Ureter (tissue), 1 donor: Measurements from ENCODE around the gene ANGEL2. TPM values are rescaled to one million over a fixed set of nuclear protein-coding genes. Genes with fewer than 3 reads are reported as not detected.
"Not testable (repeated sequence)": the region's sequence is repeated elsewhere in the genome, so short reads cannot be mapped to it uniquely, and the experiment has no call there.

Experiments used
- DNase-seq: peaks from one replicate; pipeline ENCODE4 v3.0.0-alpha.2; 2020; ENCODE audit warnings: low spot score
- total RNA-seq: library from RNA; stranded (reverse); gene quantifications from one replicate; pipeline ENCODE4 v1.2.4, GENCODE V29; 2023
- donor health status: DM: yes; HTN: yes; CAD: no.

Gene ANGEL2
- total RNA-seq, 1 donor from 2014 or later, result 43.9 TPM

DNA sequence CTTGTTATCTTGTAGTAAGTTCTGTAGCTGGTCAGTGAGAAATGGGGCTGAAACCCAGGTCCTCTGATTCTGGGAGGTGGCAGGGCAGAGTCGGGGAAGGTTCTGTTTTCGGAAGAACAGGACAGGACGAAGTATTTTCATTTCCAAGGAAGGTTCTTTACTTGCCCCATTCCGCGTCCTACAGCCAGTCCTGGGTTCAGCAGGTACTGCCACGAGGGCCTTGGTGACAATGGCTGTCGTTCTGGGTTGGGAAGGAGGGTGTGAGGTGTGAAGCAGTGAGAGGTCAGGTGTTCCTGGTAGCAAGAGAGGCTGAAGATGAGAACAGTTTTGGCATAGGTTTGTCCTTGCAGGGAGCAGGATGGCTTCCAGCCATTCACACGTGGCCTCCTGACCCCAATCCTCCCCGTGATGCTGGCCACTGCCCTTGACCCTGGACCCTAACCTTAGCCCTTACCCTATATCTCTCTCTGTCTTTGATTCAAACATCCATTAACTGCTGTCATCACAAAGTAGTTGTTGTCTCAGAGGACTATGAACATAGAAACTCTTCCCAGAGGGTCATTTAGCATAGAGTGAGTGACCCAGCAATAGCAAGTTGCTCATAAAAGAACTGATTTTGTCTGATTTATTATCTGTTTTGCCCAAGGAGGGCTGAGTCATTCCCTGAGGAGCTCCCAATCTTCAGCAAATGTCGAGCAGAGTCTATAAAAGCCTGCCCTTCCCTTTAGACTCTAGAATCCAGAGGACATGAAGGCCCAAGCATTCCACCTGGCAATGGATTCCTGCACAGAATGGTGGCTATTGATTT lies 40.4 kb downstream of the ANGEL2 start:
- DNase-seq, result no peak

DNA sequence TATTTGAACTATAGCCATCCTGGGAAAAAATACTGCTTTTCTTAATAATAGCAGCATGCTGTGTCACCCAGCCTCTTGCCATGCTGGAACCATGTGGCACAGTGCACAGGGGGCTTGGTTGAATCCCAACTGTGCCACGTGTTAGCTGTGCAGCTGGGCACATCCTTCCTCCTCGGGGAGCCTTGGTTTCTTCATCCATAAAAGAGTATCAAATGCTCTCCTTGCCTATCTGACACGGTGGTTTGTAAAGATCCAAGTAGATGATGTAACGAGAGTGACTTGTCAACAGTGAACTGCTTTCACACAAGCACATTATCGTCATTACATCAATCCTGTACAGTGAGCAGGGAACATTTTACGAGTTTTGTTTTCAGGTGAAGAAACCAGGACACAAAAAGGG lies 41.0 kb downstream of the ANGEL2 start:
- DNase-seq, result no peak

DNA sequence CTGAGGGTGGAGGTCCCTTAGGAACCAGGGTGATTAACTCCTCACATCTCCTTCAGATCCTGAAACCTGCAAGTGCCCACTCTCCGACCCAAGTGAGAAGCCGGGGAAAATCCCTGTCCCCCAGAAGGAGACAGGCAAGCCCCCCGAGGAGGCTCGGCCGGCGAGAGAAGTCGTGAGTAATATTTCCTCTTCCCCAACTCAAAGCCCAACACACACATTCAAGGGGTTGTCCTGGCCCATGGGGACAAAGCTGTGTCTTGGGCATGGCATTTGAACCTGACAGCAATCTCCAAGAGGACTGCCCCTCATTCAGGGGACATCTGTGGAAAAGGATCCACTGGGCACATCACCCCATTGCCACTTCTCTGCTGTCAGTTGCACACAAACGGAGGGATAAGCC lies 41.8 kb downstream of the ANGEL2 start:
- DNase-seq, result no peak

DNA sequence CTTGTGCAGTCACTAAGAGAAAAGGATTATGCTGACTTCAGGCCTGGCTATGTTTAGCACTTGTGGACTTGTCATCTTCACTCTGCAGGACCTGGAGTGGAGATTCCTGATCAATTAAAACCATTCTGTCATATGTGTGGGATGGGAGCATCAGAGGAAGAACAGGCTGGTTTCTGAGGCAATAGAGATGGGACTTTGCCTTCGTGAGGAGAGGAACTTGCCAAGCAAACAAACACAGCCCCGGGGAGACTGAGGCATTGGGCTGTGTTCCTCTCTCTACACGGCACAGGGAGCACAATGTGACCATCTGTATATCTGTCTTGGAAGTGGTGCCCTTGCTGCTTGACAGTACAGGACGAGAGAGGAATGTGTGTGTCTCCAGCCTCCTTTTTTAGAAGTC lies 42.2 kb downstream of the ANGEL2 start:
- DNase-seq, result no peak

DNA sequence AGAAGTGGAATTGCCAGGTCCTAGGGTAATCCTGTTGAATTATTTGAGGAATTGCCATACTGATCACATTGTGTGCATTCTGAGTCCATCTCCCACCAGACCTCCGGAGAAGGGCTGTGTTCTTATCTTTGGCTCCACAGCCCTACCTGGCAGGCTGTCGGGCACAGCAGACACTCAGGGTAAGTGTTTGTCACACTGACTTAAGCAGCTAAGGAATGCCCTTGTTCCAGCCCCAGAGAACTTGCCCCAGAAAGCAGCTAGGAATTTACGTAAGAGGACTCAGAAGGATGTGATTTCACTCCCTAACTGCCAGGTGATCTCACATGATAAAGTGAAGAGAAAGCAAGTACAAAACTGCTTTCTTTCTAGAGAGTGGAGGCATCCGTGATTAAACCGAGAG lies 44.4 kb downstream of the ANGEL2 start:
- DNase-seq, result no peak

DNA sequence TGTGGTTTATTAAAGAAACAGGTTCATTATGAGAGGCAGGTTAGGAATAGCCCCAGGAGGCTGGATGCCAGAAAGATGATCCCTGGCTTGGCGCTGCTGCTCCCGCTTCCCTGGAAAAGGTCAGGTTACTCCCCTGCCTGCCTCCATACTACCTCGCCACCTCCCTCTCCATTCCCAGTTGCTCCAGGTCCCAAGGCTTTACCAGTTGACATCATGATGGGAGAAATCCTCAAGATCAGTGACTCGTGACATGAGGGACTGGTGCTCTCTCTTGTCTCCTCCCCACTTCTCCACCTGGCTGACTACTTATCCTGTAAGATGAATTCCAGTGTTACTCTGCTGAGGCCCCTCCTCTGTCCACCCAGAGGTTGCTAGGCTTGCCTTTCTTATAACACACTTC lies 45.6 kb downstream of the ANGEL2 start:
- no peak for DNase-seq

DNA sequence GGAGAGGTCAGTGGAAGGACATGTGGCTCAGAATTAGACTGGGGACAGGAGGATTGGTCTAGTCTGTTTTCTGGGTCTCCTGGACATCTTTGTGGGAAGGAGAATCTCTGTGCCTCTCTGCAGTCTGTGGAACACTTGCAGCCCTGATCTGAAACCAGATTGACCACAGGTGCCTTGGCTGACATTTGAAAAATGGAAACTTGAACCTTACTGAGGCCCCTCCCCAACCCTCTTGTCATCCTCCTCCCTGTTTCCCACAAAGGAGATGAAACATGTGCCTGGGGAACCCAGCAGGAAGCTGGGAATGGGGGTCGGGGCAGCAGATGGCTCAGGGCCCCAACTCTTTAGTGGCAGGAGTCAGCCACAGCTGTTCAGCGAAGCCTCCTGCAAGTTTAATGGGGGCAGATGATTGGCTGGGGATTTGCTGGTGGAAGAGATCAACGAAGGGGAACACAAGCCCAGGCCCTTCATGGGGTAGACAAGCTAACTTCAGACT lies 47.3 kb downstream of the ANGEL2 start:
- no peak for DNase-seq

DNA sequence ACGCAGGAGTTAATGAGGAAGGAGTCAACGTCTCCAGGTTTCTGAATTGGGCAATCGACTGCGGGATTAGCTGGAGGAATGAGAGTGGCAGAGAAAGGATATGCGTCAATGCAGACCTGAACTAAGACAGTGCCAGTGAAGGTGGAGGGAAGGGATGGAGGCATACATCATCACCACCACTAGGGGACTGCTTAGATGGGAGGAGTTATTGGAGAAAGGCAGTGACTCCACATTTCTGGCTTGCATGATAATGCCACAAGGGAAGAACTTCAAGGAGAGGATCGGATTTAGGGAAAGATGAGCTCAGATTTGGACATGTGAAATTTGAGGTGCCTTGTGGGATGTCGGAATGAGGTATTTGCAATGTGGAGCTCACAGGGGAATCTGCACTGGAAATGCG lies 47.9 kb downstream of the ANGEL2 start:
- DNase-seq, result no peak

DNA sequence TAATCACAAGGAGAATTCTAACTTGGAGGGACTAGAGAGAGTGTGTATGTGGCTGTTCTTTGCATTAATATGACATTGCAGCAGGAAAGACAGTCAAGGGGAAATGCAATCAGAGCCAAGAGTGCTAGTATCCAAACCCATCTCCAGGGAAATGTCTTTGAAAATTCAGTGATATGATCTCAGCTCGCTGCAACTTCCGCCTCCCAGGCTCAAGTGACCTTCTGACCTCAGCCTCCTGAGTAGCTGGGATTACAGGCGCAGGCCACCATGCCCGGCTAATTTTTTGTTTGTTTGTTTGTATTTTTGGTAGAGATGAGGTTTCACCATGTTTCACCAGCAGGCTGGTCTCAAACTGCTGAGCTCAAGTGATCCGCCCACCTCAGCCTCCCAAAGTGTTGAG lies 49.1 kb downstream of the ANGEL2 start:
- DNase-seq, result no peak

DNA sequence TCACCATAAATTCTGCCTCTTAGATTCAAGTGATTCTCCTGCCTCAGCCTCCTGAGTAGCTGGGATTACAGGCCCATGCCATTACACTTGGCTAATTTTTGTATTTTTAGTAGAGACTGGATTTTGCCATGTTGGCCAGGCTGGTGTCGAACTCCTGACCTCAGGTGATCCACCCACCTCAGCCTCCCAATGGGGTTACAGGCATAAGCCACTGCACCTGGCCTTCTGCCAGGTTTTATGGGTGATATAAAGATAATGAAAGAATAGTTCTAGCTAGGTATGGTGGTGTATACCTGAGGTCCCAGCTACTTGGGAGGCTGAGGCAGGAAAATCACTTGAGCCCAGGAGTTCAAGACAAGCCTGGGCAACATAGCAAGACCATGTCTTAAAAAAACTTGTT lies 50.7 kb downstream of the ANGEL2 start:
- not testable (repeated sequence) for DNase-seq

DNA sequence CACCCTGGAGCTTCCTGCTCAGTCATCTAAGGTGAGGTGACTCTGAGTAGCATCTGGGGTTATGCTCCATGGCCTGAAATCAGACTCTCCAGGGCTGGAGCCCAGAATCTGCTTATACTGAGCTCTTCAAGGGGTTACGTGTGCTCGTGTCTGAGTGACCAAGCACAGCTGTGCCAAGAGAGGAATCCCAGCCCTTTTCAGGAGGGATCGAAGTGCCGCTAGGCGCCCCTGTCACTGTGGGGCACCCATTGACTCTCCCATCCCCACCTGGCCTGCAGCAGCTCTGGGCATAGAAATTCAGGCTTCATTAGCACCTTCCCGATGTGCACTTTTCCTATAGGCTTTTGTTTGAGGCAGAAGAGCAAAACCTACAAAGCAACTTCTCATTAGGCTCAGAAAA lies 51.6 kb downstream of the ANGEL2 start:
- no peak for DNase-seq

DNA sequence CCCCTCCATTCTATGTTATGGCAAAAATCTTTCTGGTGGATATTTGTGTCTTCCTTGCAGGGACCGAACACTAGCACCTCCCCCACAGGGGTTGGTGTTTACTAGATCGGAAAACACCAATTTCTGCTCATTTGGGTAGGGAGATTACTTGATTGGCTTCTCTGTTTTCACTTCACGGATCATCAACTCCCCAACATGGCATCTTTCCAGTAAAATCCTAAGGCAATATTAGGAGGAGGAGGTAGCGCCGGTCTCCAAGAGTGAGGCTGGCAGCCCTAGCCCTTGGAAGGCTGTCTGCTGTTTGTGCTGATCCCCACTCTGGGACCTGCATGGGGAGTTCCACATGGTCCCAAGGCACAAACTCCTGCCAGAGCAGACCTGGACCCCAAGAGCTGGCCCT lies 53.2 kb downstream of the ANGEL2 start:
- no peak for DNase-seq

DNA sequence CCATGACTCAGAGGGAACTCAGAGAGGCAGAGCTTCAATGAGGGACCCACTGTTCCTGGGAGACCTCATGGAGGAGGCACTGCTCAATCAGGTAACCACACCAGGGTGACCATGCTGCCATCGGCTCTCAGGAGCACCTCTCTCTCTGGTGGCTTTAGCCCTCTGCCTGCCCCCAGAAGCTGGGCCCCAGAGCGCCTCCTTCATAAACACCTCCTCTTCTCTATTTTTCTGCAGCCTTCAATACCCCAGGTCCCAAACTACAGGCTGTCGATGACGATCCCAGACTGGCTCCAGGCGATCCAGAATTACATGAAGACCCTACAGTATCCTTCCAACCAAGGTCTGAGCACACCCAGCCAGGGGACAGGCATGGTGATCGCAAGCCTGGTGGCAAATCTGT lies 54.7 kb downstream of the ANGEL2 start:
- DNase-seq, result no peak

DNA sequence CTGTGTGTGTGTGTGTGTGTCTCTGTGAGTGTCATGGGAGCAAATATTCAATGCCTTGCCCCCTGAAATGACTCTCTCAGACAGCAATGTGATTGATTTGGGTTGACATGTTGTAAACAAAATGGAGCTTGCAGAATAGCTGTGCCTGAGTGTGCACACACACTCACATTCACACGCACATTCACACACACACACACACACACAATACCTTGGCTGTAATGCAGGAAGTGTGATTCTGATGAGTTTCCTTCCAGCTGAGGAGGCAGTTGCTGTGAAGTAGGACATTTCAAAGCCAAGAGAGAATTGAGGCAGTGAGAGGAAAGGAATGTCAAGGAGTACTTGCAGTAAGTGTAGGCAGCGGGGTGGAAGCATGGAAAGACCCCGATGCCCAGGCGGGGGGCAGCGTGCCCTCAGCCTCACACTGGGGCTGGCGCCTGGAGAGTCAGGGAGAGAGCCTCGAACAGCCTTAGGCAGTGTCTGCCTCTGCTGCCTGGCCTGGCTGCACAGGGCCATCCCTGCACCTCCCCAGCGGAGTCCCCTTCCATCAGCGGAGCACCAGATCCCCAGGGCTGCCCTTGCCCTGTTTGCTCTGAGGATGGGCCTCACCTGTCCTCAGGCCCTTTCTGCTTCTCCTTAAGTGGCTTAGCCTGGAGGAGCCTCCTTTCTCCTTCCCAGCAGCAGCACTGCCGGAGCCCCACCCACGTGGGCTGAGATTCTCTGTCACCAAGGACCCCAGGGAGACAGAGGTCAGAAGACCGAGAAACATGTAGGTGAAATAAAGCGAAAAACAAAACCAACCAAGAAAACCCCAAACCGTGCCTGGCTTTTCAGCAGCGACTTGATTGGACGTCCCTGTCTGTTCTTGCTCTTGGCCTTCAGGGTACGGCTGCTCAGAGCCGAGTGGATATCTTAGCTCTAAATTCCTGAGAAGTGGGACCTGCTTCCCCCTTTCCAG lies 56.1 kb downstream of the ANGEL2 start:
- DNase-seq, result no peak

DNA sequence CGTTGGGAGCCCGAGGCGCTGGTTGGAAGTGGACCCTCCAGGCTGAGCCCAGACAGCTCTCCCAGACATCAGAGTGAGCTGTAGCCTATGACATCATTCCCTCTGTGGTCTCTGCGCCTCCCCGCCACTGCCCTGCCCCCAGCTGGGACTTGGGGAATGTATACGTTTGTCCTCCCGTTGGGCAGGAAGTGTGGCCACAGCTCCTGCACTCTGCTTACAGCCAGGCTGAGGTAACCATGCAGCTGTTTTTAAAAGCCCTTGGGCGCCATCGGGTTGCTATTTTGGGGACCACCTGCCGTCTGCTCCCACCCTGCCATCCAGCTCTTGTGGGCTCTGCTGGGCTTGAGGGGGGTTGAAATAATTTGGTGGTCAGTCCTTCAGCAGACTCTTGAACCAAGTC lies 57.5 kb downstream of the ANGEL2 start:
- no peak for DNase-seq

DNA sequence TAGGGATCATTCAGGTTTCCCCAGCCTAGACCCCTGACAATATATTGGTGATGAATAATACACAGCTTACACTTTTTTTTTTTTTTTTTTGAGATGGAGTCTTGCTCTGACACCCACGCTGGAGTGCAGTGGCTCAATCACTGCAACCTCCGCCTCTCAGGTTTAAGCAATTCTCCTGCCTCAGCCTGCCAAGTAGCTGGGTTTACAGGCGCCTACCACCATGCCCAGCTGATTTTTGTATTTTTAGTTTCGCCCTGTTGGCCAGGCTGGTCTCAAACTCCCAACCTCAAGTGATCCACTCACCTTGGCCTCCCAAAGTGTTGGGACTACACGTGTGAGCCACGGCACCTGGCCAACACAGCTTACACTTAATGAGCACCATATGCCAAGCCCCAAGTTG lies 58.1 kb downstream of the ANGEL2 start:
- no peak for DNase-seq

DNA sequence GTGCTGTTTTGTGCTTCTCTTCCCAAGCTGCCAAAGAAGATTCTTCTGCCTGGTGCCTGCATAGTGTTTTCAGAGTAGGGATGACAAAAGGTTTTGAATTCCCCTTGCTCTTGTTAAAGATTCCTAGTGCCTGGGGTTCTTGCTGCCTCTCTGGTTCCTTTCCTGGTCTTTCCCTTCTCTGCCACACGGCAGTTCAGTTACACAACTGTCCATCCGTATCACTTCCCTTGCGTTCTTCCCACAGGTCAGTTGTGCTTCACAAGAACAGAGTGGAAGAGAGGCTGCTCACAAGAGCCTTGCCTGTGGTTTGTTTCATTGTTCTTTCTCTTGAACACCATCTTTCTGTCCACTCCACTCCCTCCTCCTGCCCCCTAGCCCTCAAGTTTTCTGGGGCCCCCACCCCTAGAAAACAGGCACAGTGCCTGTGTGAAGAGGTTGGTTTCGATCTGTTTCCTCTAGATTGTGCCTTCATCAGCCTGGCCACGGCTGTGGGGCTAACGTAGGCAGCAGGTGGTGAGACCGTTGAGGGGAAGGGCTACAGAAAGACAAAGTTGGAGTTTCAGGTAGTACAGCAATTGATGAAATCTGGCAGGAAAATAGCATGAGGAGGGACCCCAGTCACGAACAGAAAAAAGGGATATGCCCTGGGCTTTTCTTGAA lies 59.6 kb downstream of the ANGEL2 start:
- no peak for DNase-seq

DNA sequence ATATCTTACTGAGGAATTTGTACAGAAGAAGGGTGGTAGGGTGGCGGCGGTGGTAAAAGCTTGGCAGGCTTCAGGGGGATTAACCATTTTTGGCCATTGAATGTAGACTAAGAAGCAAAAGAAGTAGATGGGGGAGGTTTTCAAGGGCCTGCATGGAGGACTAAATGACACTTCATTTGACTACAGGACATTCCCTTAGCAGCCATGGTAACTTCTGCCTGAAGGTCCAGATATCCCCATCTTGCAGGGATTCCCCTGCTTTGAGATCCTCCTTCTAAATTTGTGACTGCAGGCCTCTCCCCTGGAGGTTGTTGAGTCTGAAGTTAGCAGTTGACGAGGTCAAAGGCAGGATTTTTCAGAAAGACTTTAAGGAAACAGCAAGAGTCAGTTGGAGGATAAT lies 60.6 kb downstream of the ANGEL2 start:
- no peak for DNase-seq

DNA sequence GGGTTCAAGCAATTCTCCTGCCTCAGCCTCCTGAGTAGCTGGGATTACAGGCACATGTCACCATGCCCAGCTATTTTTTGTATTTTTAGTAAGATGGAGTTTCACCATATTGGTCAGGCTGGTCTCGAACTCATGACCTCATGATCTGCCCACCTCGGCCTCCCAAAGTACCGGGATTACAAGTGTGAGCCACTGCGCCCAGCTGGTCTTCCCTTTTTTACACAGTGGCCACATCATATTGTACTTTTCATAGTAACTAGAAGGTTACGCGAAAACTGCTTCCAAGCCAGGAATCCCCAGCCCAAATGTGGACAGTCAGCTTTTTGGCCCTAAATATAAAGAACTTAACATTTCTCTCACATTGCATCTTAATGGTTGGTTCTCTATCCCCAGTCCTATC lies 61.2 kb downstream of the ANGEL2 start:
- DNase-seq, result no peak

DNA sequence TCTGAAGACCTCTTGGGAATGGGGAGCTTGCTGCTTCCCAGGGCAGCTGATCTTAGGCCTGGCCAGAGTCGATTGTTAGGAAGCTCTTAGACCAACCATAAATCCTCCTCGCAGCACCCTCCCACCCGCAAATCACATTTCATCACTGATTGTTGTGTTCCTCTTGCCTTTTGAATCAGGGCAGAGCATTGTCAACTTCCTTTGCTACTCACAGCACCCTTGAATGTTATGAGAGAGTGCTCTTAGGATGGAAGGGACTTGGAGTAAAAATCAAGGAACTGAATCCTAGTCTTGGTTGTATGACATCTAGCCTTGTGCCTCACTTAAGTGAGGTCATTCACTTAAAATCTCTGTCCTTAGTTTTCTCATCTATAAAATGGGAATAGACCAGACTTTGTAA lies 62.3 kb downstream of the ANGEL2 start:
- no peak for DNase-seq

DNA sequence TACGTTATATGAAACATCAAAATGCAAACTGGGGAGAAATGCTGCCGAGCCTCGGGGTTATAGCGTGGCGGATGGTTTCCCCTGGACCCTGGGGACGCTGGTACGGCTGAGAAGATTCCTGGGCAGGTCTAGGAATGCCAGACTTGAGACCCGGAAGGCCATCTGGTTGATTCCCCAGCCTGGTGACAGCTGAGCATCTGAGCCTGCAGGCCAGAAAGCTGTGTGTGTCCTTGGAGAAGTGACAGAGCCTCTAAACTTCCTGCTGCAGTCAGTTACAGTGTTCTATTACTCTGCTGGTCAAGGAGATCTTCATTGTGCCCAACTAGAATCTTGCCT lies 63.1 kb downstream of the ANGEL2 start:
- DNase-seq, result no peak

DNA sequence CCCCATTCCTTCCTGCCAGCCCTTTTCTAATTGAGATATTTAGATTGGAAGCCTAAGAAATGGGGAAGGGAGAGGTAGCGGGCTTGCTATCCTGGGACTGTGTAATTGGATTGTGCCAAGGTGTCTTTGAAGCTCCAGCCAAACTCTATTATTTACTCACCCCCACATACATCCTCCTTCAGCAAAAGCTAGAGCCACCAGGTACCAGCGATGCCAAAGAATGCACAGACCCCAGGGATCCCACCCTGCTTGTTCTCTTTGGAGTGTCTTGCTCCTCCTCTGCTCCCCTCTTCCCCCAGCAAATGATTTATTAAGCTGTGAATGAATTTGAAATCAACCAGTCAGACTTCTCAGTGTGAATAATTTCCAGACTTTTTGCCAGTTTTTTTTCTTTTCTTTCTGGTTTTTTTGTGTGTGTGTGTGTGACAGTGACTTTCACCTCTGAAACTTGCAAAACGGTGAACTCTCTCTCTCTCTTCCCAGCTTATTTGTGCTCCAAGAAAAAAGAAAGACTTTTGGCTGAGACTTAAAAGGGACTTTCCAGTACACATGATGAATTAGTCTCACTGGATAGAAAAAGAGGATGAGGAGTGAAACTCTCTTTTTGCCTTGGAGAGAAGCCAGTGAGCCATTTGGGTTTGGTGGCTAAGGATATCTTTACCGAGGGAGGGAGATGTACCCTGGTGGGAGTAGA lies 63.6 kb downstream of the ANGEL2 start:
- no peak for DNase-seq
